HG03378 (cell line): ENCODE results near the gene SCGB1D2.
"Not testable (repeated sequence)": the region's sequence is repeated elsewhere in the genome, so short reads cannot be mapped to it uniquely, and the experiment has no call there.

ENCODE experiments used
- ATAC-seq: cut with Tn5 transposase; IDR thresholded peaks from one replicate; pipeline ENCODE4 v1.9.1; 2021; ENCODE audit warnings: mild to moderate bottlenecking, moderate library complexity; ENCODE audit not compliant: unreplicated experiment

The SCGB1D2 gene

GRCh38 chr11:62242021-62242420 is at the start of gene SCGB1D2:
TSS of gene SCGB1D2 (plus strand) at chr11:62242239. CDS start at chr11:62242308, 69 bp downstream.
- no peak for ATAC-seq

- no peak for ATAC-seq
These were observed 48.1 kb upstream of the SCGB1D2 start for GRCh38 chr11:62193952-62194351.

GRCh38 chr11:62195010-62195409 is 47.0 kb upstream of the SCGB1D2 start:
- not testable (repeated sequence) for ATAC-seq

- no peak for ATAC-seq
These were observed 46.1 kb upstream of the SCGB1D2 start for GRCh38 chr11:62195945-62196344.

GRCh38 chr11:62197400-62197799 is 44.6 kb upstream of the SCGB1D2 start:
- ATAC-seq: not testable (repeated sequence)

GRCh38 chr11:62201376-62201775 is 40.7 kb upstream of the SCGB1D2 start:
- ATAC-seq: no peak

- ATAC-seq: no peak
These were observed 39.1 kb upstream of the SCGB1D2 start for GRCh38 chr11:62202910-62203309.

GRCh38 chr11:62204430-62204829 is 37.6 kb upstream of the SCGB1D2 start:
- no peak for ATAC-seq

GRCh38 chr11:62205441-62205840 is 36.6 kb upstream of the SCGB1D2 start:
- no peak for ATAC-seq

- ATAC-seq: not testable (repeated sequence)
These were observed 35.6 kb upstream of the SCGB1D2 start for GRCh38 chr11:62206276-62207066.

- ATAC-seq: no peak
These were observed 33.3 kb upstream of the SCGB1D2 start for GRCh38 chr11:62208785-62209144.

- no peak for ATAC-seq
These were observed 24.8 kb upstream of the SCGB1D2 start for GRCh38 chr11:62217191-62217748.

- no peak for ATAC-seq
These were observed 20.5 kb upstream of the SCGB1D2 start for GRCh38 chr11:62221498-62221897.

- no peak for ATAC-seq
These were observed 18.9 kb upstream of the SCGB1D2 start for GRCh38 chr11:62223095-62223494.

- no peak for ATAC-seq
These were observed 8.3 kb upstream of the SCGB1D2 start for GRCh38 chr11:62233730-62234129.

GRCh38 chr11:62236187-62236586 is 5.9 kb upstream of the SCGB1D2 start:
- no peak for ATAC-seq

- ATAC-seq: no peak
These were observed 4.5 kb upstream of the SCGB1D2 start for GRCh38 chr11:62237499-62237898.

GRCh38 chr11:62238151-62238550 is 3.9 kb upstream of the SCGB1D2 start:
- ATAC-seq: no peak

GRCh38 chr11:62241095-62241494 is 944 bp upstream of the SCGB1D2 start:
- no peak for ATAC-seq

- no peak for ATAC-seq
These were observed 3.3 kb downstream of the SCGB1D2 start for GRCh38 chr11:62245271-62245753.

- ATAC-seq: no peak
These were observed 9.7 kb downstream of the SCGB1D2 start for GRCh38 chr11:62251698-62252097.

GRCh38 chr11:62253999-62254542 is 12.0 kb downstream of the SCGB1D2 start:
- no peak for ATAC-seq
